ENCODE data around the gene POTEF.
"Not testable (repeated sequence)": the region's sequence is repeated elsewhere in the genome, so short reads cannot be mapped to it uniquely, and the experiment has no call there.

Gene POTEF

DNA sequence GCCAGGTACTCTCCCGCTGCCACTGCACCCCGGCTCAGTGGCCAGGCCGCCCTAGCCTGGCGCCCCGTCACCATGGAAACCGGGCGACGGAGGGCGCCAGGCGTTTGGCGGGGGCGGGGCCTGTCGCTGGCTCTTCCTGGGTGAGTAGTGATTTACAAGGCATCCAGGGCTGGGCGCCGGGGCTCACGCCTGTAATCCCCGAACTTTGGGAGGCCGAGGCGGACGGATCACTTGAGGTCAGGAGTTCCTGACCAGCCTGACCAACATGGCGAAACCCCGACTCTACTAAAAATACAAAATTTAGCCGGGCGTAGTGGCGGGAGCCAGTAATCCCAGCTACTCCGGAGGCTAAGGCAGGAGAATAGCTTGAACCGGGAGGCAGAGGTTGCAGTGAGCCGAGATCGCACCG is 16.0 kb upstream of the POTEF start, which contains the start of gene CCDC74B:
Gene CCDC74B (minus strand): TSS at position 107 of the 409 bp plus-strand sequence. CDS start 116 bp downstream, outside the sequence.
- Mint-ChIP-seq H3K27me3 (peaks cover 5 to 19% of the 10 kb centered on the region in 2 donors), H3K4me1 (ENCODE audit: low read depth in 2 of 2) (peaks cover 7 to 11% of the 10 kb centered on the region in 2 donors), H3K27ac (peak within 1 kb of the TSS; percentile 31 to 87), H3K4me3 (peak within 1 kb of the TSS; percentile 81 to 86)
- ATAC-seq (replicated peaks), result peak; percentile 90
- not testable (repeated sequence) for H3K9me3 Mint-ChIP-seq; H3K36me3 Mint-ChIP-seq (ENCODE audit: insufficient read depth)
- DNase-seq, result peak; percentile 43 to 53 (median 48)

GRCh38 chr2:130143266-130144039 is 14.4 kb upstream of the POTEF start:
- not testable (repeated sequence) for ATAC-seq (replicated peaks); H3K9me3 Mint-ChIP-seq; H3K36me3 Mint-ChIP-seq (ENCODE audit: insufficient read depth); DNase-seq
- Mint-ChIP-seq H3K27ac (peak overlapping the region; percentile 66 to 75), H3K4me3 (peak overlapping the region; percentile 81 to 86), H3K27me3 (peaks cover 5 to 19% of the 10 kb centered on the region in 2 donors), H3K4me1 (ENCODE audit: low read depth in 2 of 2) (peaks cover 7 to 11% of the 10 kb centered on the region in 2 donors)

- peak overlapping the region; percentile 81 to 86 for H3K4me3 Mint-ChIP-seq
- peaks cover 7 to 11% of the 10 kb centered on the region in 2 donors for H3K4me1 Mint-ChIP-seq (ENCODE audit: low read depth in 2 of 2)
- not testable (repeated sequence) for H3K9me3 Mint-ChIP-seq; ATAC-seq (replicated peaks); H3K36me3 Mint-ChIP-seq (ENCODE audit: insufficient read depth); DNase-seq
- peaks cover 5 to 19% of the 10 kb centered on the region in 2 donors for H3K27me3 Mint-ChIP-seq
- H3K27ac Mint-ChIP-seq, result peak overlapping the region; percentile 66 to 75
These were observed 13.6 kb upstream of the POTEF start for GRCh38 chr2:130142396-130143265.

DNA sequence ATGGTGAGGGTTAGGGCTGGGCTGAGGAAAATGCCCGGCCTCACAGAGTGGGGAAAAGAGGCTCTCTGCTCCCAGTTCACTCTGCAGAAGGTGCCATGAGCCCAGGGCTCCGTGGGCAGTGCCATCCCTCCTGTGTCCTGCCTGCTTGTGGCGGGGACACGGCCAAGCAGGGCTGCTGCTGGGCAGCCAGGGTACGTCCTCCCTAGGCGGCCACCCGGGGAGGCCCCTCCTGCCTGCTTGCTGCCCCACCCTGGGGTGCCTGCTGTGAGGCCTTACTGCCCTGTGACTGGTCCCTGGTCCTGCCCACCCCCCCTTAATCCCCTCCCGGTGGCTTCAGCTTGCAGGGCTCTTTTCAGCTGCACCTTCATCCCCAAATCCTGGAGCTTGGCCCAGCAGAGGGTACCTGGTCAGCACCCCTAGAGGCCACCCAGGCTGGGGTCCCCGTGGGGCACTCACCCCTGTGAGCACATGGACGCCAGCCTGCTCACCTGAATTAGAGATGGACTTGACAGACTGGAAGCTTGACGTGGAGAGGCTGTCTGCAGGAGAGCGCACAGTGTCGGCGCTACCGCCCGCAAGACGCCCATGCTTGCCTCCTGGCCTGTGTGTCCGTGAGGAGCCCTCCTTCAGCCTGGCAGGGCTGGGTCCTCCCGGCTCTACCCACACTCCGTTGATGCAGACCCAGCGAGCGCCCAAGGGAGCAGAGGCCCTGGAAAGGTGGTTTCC is 12.8 kb upstream of the POTEF start:
- ATAC-seq (replicated peaks); H3K9me3 Mint-ChIP-seq; H3K4me3 Mint-ChIP-seq; H3K27ac Mint-ChIP-seq; DNase-seq; H3K36me3 Mint-ChIP-seq (ENCODE audit: insufficient read depth): not testable (repeated sequence)
- Mint-ChIP-seq H3K4me1 (ENCODE audit: low read depth in 2 of 2) (peaks cover 7 to 11% of the 10 kb centered on the region in 2 donors), H3K27me3 (peaks cover 5 to 19% of the 10 kb centered on the region in 2 donors)

DNA sequence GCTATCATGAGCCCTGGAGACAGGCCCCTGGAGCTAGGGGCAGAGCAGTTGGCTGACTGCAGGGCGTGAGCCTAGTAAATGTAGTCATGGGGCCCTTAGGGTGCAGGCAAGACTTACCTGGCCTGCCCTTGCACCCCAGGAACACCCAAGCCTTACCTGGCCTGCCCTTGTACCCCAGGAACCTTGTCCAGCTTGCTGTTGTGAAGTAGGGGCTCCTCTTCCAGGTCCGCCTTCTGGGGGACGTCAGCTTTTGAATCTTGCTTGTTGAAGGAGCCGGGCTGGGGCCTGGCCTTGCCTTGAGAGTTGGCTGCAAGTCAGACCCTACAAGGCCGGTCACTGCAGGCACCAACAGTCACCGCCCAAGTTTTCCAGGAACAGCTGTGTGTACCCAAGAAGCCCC is 12.0 kb upstream of the POTEF start:
- not testable (repeated sequence) for H3K4me3 Mint-ChIP-seq; H3K9me3 Mint-ChIP-seq; H3K36me3 Mint-ChIP-seq (ENCODE audit: insufficient read depth); DNase-seq; H3K27ac Mint-ChIP-seq; ATAC-seq (replicated peaks)
- peaks cover 7 to 11% of the 10 kb centered on the region in 2 donors for H3K4me1 Mint-ChIP-seq (ENCODE audit: low read depth in 2 of 2)
- peaks cover 5 to 13% of the 10 kb centered on the region in 2 donors for H3K27me3 Mint-ChIP-seq

GRCh38 chr2:130140516-130140915 is 11.5 kb upstream of the POTEF start:
- H3K36me3 Mint-ChIP-seq (ENCODE audit: insufficient read depth); ATAC-seq (replicated peaks); H3K27me3 Mint-ChIP-seq; H3K4me3 Mint-ChIP-seq; DNase-seq; H3K9me3 Mint-ChIP-seq; H3K27ac Mint-ChIP-seq: not testable (repeated sequence)
- peaks cover 7 to 11% of the 10 kb centered on the region in 2 donors for H3K4me1 Mint-ChIP-seq (ENCODE audit: low read depth in 2 of 2)

GRCh38 chr2:130139331-130140280 is 10.6 kb upstream of the POTEF start:
- not testable (repeated sequence) for H3K4me1 Mint-ChIP-seq (ENCODE audit: low read depth in 2 of 2); H3K27me3 Mint-ChIP-seq; DNase-seq; H3K9me3 Mint-ChIP-seq; H3K36me3 Mint-ChIP-seq (ENCODE audit: insufficient read depth); ATAC-seq (replicated peaks); H3K4me3 Mint-ChIP-seq; H3K27ac Mint-ChIP-seq

GRCh38 chr2:130138841-130139251 is 9.8 kb upstream of the POTEF start:
- H3K36me3 Mint-ChIP-seq (ENCODE audit: insufficient read depth); H3K4me1 Mint-ChIP-seq (ENCODE audit: low read depth in 2 of 2); DNase-seq; H3K27ac Mint-ChIP-seq; H3K27me3 Mint-ChIP-seq; H3K4me3 Mint-ChIP-seq; H3K9me3 Mint-ChIP-seq; ATAC-seq (replicated peaks): not testable (repeated sequence)

DNA sequence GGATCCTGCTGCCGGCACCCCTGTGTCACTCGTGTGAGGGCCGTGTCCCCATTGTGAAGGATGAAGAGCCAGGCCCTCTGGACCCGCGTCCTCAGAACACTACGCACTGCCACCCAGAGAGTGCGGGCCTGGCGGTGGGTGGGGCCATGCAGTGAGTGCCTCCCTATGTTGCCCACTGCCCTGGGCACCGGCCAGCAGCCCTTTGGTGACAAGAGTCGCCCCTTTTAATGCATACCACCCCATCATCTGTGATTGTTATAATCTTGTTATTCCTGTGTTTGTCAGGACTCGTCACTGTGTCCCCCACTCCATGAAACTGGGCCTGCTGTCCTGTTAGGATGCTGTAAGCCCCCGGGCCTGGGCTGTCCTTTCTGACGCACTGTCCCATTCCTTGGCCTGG is 9.3 kb upstream of the POTEF start:
- H3K27me3 Mint-ChIP-seq; DNase-seq; H3K4me3 Mint-ChIP-seq; ATAC-seq (replicated peaks); H3K27ac Mint-ChIP-seq; H3K4me1 Mint-ChIP-seq (ENCODE audit: low read depth in 2 of 2); H3K36me3 Mint-ChIP-seq (ENCODE audit: insufficient read depth); H3K9me3 Mint-ChIP-seq: not testable (repeated sequence)

- H3K4me1 Mint-ChIP-seq (ENCODE audit: low read depth in 2 of 2); H3K27ac Mint-ChIP-seq; H3K9me3 Mint-ChIP-seq; ATAC-seq (replicated peaks); H3K4me3 Mint-ChIP-seq; H3K36me3 Mint-ChIP-seq (ENCODE audit: insufficient read depth); H3K27me3 Mint-ChIP-seq; DNase-seq: not testable (repeated sequence)
These were observed 8.1 kb upstream of the POTEF start for GRCh38 chr2:130137118-130137517.

- not testable (repeated sequence) for DNase-seq; ATAC-seq (replicated peaks); H3K4me3 Mint-ChIP-seq
These were observed 7.5 kb upstream of the POTEF start for GRCh38 chr2:130136546-130136945.

GRCh38 chr2:130135692-130136541 is 6.9 kb upstream of the POTEF start:
- ATAC-seq (replicated peaks) (no peak), DNase-seq (no peak)
- no peaks in the 10 kb centered on the region for H3K27me3 Mint-ChIP-seq
- H3K4me1 Mint-ChIP-seq (ENCODE audit: low read depth in 2 of 2), result no peaks in the 10 kb centered on the region
- H3K9me3 Mint-ChIP-seq, result no peaks in the 10 kb centered on the region
- no peak overlapping the region for H3K27ac Mint-ChIP-seq
- H3K36me3 Mint-ChIP-seq (ENCODE audit: insufficient read depth), result no peaks in the 10 kb centered on the region
- H3K4me3 Mint-ChIP-seq, result no peak overlapping the region

More at GRCh38 chr2:130136546-130136945, 7.5 kb upstream of the POTEF start:
- not testable (repeated sequence) for H3K27me3 Mint-ChIP-seq; H3K9me3 Mint-ChIP-seq; H3K36me3 Mint-ChIP-seq (ENCODE audit: insufficient read depth); H3K4me1 Mint-ChIP-seq (ENCODE audit: low read depth in 2 of 2); H3K27ac Mint-ChIP-seq

All from effector memory CD8-positive, alpha-beta T cell (primary cell).